ENCODE measurements around the gene PADI3.

DNA sequence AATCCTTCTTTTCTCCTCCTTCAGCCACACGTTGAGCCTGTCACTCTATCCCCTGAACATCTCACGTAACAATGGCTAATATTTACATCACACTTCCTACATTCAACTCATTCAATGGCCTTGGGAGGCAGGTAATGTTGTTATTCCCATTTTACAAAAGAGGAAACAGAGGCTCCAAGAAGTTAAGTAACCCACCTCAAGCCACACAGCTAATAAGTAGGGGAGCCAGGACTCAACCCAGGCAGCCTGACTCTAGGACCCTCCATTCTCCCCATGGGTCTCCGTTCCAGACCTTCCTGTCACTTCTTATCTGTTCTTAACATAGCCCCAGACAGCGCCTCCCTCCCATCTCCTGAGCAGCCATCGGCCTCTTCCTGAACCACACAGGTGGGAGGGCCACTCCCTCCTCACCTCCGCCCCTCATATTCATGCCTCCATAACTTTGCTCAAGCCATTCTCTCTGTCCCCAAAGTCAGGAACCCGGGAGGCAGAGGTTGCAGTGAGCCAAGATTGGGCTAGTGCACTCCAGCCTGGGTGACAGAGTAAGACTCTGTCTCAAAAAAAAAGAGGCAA, 61.3 kb downstream of the PADI3 start:
- TF ChIP-seq, protein P1, sequence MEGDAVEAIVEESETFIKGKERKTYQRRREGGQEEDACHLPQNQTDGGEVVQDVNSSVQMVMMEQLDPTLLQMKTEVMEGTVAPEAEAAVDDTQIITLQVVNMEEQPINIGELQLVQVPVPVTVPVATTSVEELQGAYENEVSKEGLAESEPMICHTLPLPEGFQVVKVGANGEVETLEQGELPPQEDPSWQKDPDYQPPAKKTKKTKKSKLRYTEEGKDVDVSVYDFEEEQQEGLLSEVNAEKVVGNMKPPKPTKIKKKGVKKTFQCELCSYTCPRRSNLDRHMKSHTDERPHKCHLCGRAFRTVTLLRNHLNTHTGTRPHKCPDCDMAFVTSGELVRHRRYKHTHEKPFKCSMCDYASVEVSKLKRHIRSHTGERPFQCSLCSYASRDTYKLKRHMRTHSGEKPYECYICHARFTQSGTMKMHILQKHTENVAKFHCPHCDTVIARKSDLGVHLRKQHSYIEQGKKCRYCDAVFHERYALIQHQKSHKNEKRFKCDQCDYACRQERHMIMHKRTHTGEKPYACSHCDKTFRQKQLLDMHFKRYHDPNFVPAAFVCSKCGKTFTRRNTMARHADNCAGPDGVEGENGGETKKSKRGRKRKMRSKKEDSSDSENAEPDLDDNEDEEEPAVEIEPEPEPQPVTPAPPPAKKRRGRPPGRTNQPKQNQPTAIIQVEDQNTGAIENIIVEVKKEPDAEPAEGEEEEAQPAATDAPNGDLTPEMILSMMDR (IDR thresholded peaks at IDR 0.05): no peak
- TF ChIP-seq POLR2A (IDR thresholded peaks at IDR 0.05): no peak
